Measurements from ENCODE around the gene COX5A.
"Not testable (repeated sequence)": the region's sequence is repeated elsewhere in the genome, so short reads cannot be mapped to it uniquely, and the experiment has no call there.

COX5A gene

GRCh38 chr15:74895830-74896229 lies 42.0 kb downstream of the COX5A start:
- ChIA-PET CTCF (interaction anchor here (0.6 kb wide), 1 partner anchor 37 kb away, joined by 3 read pairs; no protein-coding TSS in a partner anchor), POLR2A (interaction anchor here (1.2 to 3.7 kb wide), 2 partner anchors 11 to 51 kb away, joined by 4 to 25 read pairs; partner anchors contain the start of gene FAM219B)
- TF ChIP-seq HDGF (IDR thresholded peaks at IDR 0.05; ENCODE audit: borderline replicate concordance) (no peak), FOXK2 (IDR thresholded peaks at IDR 0.05) (no peak), FOXA1 (IDR thresholded peaks at IDR 0.05) (no peak), FOXM1 (IDR thresholded peaks at IDR 0.05; ENCODE audit: borderline replicate concordance) (no peak), SUZ12 (IDR thresholded peaks at IDR 0.05) (no peak), NFRKB (IDR thresholded peaks at IDR 0.05) (no peak), L3MBTL2 (conservative IDR thresholded peaks at IDR 0.05) (no peak), ZNF384 (IDR thresholded peaks at IDR 0.05) (no peak), ELF4 (IDR thresholded peaks at IDR 0.05) (no peak), BHLHE40 (IDR thresholded peaks at IDR 0.05; ENCODE audit: borderline replicate concordance) (no peak), LEF1 (IDR thresholded peaks at IDR 0.05; ENCODE audit: borderline replicate concordance) (no peak), ARNT (IDR thresholded peaks at IDR 0.05) (no peak), CTBP1 (IDR thresholded peaks at IDR 0.05; ENCODE audit: borderline replicate concordance) (no peak), SP1 (IDR thresholded peaks at IDR 0.05) (no peak), TARDBP (IDR thresholded peaks at IDR 0.05) (no peak)
- TF ChIP-seq, protein P1, sequence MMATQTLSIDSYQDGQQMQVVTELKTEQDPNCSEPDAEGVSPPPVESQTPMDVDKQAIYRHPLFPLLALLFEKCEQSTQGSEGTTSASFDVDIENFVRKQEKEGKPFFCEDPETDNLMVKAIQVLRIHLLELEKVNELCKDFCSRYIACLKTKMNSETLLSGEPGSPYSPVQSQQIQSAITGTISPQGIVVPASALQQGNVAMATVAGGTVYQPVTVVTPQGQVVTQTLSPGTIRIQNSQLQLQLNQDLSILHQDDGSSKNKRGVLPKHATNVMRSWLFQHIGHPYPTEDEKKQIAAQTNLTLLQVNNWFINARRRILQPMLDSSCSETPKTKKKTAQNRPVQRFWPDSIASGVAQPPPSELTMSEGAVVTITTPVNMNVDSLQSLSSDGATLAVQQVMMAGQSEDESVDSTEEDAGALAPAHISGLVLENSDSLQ (IDR thresholded peaks at IDR 0.05) = no peak
- DNase-seq (ENCODE audit: extremely low spot score) = no peak

- ChIA-PET POLR2A (interaction anchor here (0.9 to 2.2 kb wide), 3 partner anchors 10 to 89 kb away, joined by 3 to 10 read pairs (median 6); partner anchors contain the start of gene FAM219B), CTCF (interaction anchor here (0.6 kb wide), 1 partner anchor 80 kb away, joined by 3 read pairs; no protein-coding TSS in a partner anchor)
- not testable (repeated sequence) for DNase-seq (ENCODE audit: extremely low spot score)
These were observed 43.5 kb downstream of the COX5A start for GRCh38 chr15:74894383-74894782.

GRCh38 chr15:74893627-74894026 lies 44.2 kb downstream of the COX5A start:
- no peak for TF ChIP-seq LEF1 (IDR thresholded peaks at IDR 0.05; ENCODE audit: borderline replicate concordance)
- no peak for TF ChIP-seq FOXM1 (IDR thresholded peaks at IDR 0.05; ENCODE audit: borderline replicate concordance)
- no peak for TF ChIP-seq CTBP1 (IDR thresholded peaks at IDR 0.05; ENCODE audit: borderline replicate concordance)
- no peak for TF ChIP-seq SP1 (IDR thresholded peaks at IDR 0.05)
- no peak for TF ChIP-seq TARDBP (IDR thresholded peaks at IDR 0.05)
- no peak for TF ChIP-seq SUZ12 (IDR thresholded peaks at IDR 0.05)
- TF ChIP-seq FOXK2 (IDR thresholded peaks at IDR 0.05) = no peak
- TF ChIP-seq BHLHE40 (IDR thresholded peaks at IDR 0.05; ENCODE audit: borderline replicate concordance) = no peak
- no peak for TF ChIP-seq ARNT (IDR thresholded peaks at IDR 0.05)
- TF ChIP-seq NFRKB (IDR thresholded peaks at IDR 0.05) = no peak
- no peak for TF ChIP-seq ELF4 (IDR thresholded peaks at IDR 0.05)
- no peak for TF ChIP-seq ZNF384 (IDR thresholded peaks at IDR 0.05)
- no peak for TF ChIP-seq L3MBTL2 (conservative IDR thresholded peaks at IDR 0.05)
- no peak for TF ChIP-seq FOXA1 (IDR thresholded peaks at IDR 0.05)
- TF ChIP-seq HDGF (IDR thresholded peaks at IDR 0.05; ENCODE audit: borderline replicate concordance) = no peak
- TF ChIP-seq, protein P1 (IDR thresholded peaks at IDR 0.05) = no peak
- ChIA-PET POLR2A (interaction anchor here (0.9 to 2.2 kb wide), 3 partner anchors 11 to 89 kb away, joined by 3 to 10 read pairs (median 6); partner anchors contain the start of gene FAM219B), CTCF (interaction anchor here (0.6 to 1.7 kb wide), 2 partner anchors 8 to 64 kb away, joined by 3 to 7 read pairs; no protein-coding TSS in a partner anchor)

GRCh38 chr15:74892931-74893330 lies 44.9 kb downstream of the COX5A start:
- TF ChIP-seq L3MBTL2 (conservative IDR thresholded peaks at IDR 0.05) (no peak), FOXK2 (IDR thresholded peaks at IDR 0.05) (no peak), CTBP1 (IDR thresholded peaks at IDR 0.05; ENCODE audit: borderline replicate concordance) (no peak), TARDBP (IDR thresholded peaks at IDR 0.05) (no peak)
- TF ChIP-seq, protein P1 (IDR thresholded peaks at IDR 0.05) = no peak
- CTCF ChIA-PET = interaction anchor here (1.7 kb wide), 1 partner anchor 9 kb away, joined by 7 read pairs; no protein-coding TSS in a partner anchor
- no peak for DNase-seq (ENCODE audit: extremely low spot score)
- POLR2A ChIA-PET = interaction anchor here (1.7 to 2.2 kb wide), 2 partner anchors 9 to 14 kb away, joined by 5 to 10 read pairs; partner anchors contain the start of gene FAM219B

More at GRCh38 chr15:74893627-74894026, 44.2 kb downstream of the COX5A start:
- no peak for DNase-seq (ENCODE audit: extremely low spot score)

- POLR2A ChIA-PET = interaction anchor here (0.8 to 1.7 kb wide), 2 partner anchors 9 to 64 kb away, joined by 3 to 5 read pairs; partner anchors contain the start of gene RPP25
- no peak for DNase-seq (ENCODE audit: extremely low spot score)
- CTCF ChIA-PET = interaction anchor here (1.5 to 1.7 kb wide), 2 partner anchors 9 to 10 kb away, joined by 7 to 9 read pairs; no protein-coding TSS in a partner anchor
- TF ChIP-seq ARNT (IDR thresholded peaks at IDR 0.05) = no peak
- no peak for TF ChIP-seq FOXA1 (IDR thresholded peaks at IDR 0.05)
- no peak for TF ChIP-seq SUZ12 (IDR thresholded peaks at IDR 0.05)
These were observed 45.6 kb downstream of the COX5A start for GRCh38 chr15:74892313-74892712.

DNA sequence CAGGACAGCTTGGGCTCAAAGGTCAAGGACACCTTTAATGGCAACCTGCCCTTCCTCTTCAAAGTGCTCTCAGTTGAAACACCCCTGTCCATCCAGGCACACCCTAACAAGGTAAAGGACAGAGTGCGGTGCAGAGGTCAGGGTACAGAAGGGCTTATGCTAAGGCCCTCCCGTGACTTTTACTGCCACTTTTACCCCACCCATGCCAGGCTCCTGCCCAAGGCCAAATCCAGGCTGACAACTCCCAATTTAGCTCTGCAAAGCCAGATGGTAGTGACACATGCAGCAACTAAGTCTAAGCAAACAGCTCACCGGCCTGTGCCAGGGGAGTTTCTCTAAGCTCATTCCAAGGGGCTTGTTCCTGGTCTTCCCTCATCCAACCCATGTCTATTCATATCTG lies 46.4 kb downstream of the COX5A start:
- TF ChIP-seq, protein P1 (IDR thresholded peaks at IDR 0.05) = no peak
- TF ChIP-seq FOXA1 (IDR thresholded peaks at IDR 0.05) = no peak
- TF ChIP-seq TARDBP (IDR thresholded peaks at IDR 0.05) = no peak
- TF ChIP-seq CTBP1 (IDR thresholded peaks at IDR 0.05; ENCODE audit: borderline replicate concordance) = no peak
- TF ChIP-seq SUZ12 (IDR thresholded peaks at IDR 0.05) = no peak
- TF ChIP-seq FOXK2 (IDR thresholded peaks at IDR 0.05) = no peak
- no peak for TF ChIP-seq ARNT (IDR thresholded peaks at IDR 0.05)
- no peak for TF ChIP-seq HDGF (IDR thresholded peaks at IDR 0.05; ENCODE audit: borderline replicate concordance)
- DNase-seq (ENCODE audit: extremely low spot score) = no peak
- POLR2A ChIA-PET = interaction anchor here (0.8 to 1.7 kb wide), 2 partner anchors 10 to 65 kb away, joined by 3 to 5 read pairs; partner anchors contain the start of gene RPP25
- CTCF ChIA-PET = interaction anchor here (1.5 kb wide), 1 partner anchor 11 kb away, joined by 9 read pairs; no protein-coding TSS in a partner anchor

Data from HEK293T (cell line).